Daoy (cell line): ENCODE results near the gene MGAT4A. TPM values are rescaled to one million over a fixed set of nuclear protein-coding genes. Genes with fewer than 3 reads are reported as not detected.
"Not testable (repeated sequence)": the region's sequence is repeated elsewhere in the genome, so short reads cannot be mapped to it uniquely, and the experiment has no call there.

Source experiments
- DNase-seq: peaks from one replicate; pipeline ENCODE4 v3.0.0-alpha.2; 2015; ENCODE audit warnings: low read depth
- total RNA-seq: library from RNA; depleted of rRNA; stranded (reverse); fragments of >200 nt; shearing (Covaris generic); gene quantifications from 2 replicates; pipeline ENCODE4 v1.2.3, GENCODE V29; 2014

MGAT4A gene
- total RNA-seq, 1 experiment from 2014 or later = 7.7 TPM

- DNase-seq = peak; percentile 33
These were observed 752 bp downstream of the MGAT4A start for GRCh38 chr2:98730053-98730706.

- DNase-seq = no peak
These were observed 1.3 kb downstream of the MGAT4A start for GRCh38 chr2:98729652-98730051.

- DNase-seq = not testable (repeated sequence)
These were observed 2.7 kb downstream of the MGAT4A start for GRCh38 chr2:98728088-98728718.

GRCh38 chr2:98727369-98728087 lies 3.4 kb downstream of the MGAT4A start:
- DNase-seq = no peak

- no peak for DNase-seq
These were observed 4.1 kb downstream of the MGAT4A start for GRCh38 chr2:98726735-98727368.

- DNase-seq = no peak
These were observed 4.7 kb downstream of the MGAT4A start for GRCh38 chr2:98726205-98726604.

- no peak for DNase-seq
These were observed 10.6 kb downstream of the MGAT4A start for GRCh38 chr2:98720286-98720685.

- DNase-seq = no peak
These were observed 13.3 kb downstream of the MGAT4A start for GRCh38 chr2:98717621-98718020.

- no peak for DNase-seq
These were observed 14.1 kb downstream of the MGAT4A start for GRCh38 chr2:98716786-98717185.

- DNase-seq = no peak
These were observed 15.0 kb downstream of the MGAT4A start for GRCh38 chr2:98715812-98716451.

GRCh38 chr2:98713332-98714015 lies 17.5 kb downstream of the MGAT4A start:
- no peak for DNase-seq

- no peak for DNase-seq
These were observed 18.8 kb downstream of the MGAT4A start for GRCh38 chr2:98712145-98712544.

- DNase-seq = no peak
These were observed 19.4 kb downstream of the MGAT4A start for GRCh38 chr2:98711506-98711905.

GRCh38 chr2:98710734-98711133 lies 20.2 kb downstream of the MGAT4A start:
- DNase-seq = no peak

- DNase-seq = no peak
These were observed 21.4 kb downstream of the MGAT4A start for GRCh38 chr2:98709535-98709934.

- no peak for DNase-seq
These were observed 22.3 kb downstream of the MGAT4A start for GRCh38 chr2:98708396-98709186.

GRCh38 chr2:98706591-98706990 lies 24.3 kb downstream of the MGAT4A start:
- no peak for DNase-seq

- DNase-seq = no peak
These were observed 25.7 kb downstream of the MGAT4A start for GRCh38 chr2:98705333-98705617.

GRCh38 chr2:98704499-98705332 lies 26.2 kb downstream of the MGAT4A start:
- no peak for DNase-seq

GRCh38 chr2:98703738-98704137 lies 27.2 kb downstream of the MGAT4A start:
- no peak for DNase-seq
